T-helper 17 cell (primary cell): ENCODE results near the gene TAS2R43. TPM values are rescaled to one million over a fixed set of nuclear protein-coding genes. Genes with fewer than 3 reads are reported as not detected.
"Not testable (repeated sequence)": the region's sequence is repeated elsewhere in the genome, so short reads cannot be mapped to it uniquely, and the experiment has no call there.

Experiments
- ATAC-seq: fragments of 150-1000 bp; cut with Tn5 transposase; 2 replicates; pipeline ENCODE4 v1.10.0; 2021; ENCODE audit warnings: mild to moderate bottlenecking, moderate library complexity
- DNase-seq, 3 donors: peaks; one replicate each; pipeline versions ENCODE4 v3.0.0 to v3.0.0-alpha.2; 2020 to 2021
- H3K9me3 ChIP-seq: one replicate; pipeline ENCODE4 v1.7.0; 2013; ENCODE audit warnings: low read length, mild to moderate bottlenecking; ENCODE audit not compliant: control insufficient read depth, poor library complexity, severe bottlenecking
- H3K27ac Mint-ChIP-seq: one replicate; pipeline ENCODE4 v1.8.0; 2022; ENCODE audit warnings: mild to moderate bottlenecking, moderate library complexity, mixed read lengths
- H3K27me3 Mint-ChIP-seq: one replicate; pipeline ENCODE4 v1.8.0; 2022; ENCODE audit warnings: mixed read lengths
- H3K36me3 Mint-ChIP-seq: one replicate; pipeline ENCODE4 v1.8.0; 2022; ENCODE audit warnings: low read depth, mixed read lengths
- H3K4me1 Mint-ChIP-seq: one replicate; pipeline ENCODE4 v1.8.0; 2022; ENCODE audit warnings: mild to moderate bottlenecking, mixed read lengths
- H3K4me3 Mint-ChIP-seq: one replicate; pipeline ENCODE4 v1.8.0; 2022; ENCODE audit warnings: mild to moderate bottlenecking, moderate library complexity, mixed read lengths
- total RNA-seq, 4 donors: library from RNA in 2 of 4; stranded (reverse) in 2 of 4; gene quantifications; one replicate each; pipeline ENCODE4 v1.2.3 and lab custom pipeline; 2022 to 2026

Gene TAS2R43
- total RNA-seq, 2 donors from 2014 or later: 1.9 to 2.4 TPM

DNA sequence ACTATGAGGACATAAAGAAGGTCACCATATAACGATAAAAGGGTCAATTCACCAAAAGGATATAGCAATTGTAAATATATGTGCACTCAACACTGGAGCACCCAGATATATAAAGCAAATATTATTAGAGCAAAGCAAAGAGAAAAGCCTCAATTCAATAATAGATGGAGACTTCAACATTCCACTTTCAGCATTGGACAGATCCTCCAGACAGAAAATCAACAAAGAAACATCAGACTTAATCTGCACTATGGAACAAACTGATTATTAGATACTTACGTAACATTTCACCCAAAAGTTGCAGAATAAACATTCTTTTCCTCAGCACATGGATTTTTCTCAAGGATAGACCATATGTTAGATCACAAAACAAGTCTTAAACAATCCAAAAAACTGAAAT lies 50.7 kb downstream of the TAS2R43 start:
- not testable (repeated sequence) for H3K36me3 Mint-ChIP-seq, H3K9me3 ChIP-seq, DNase-seq, H3K27ac Mint-ChIP-seq, H3K4me1 Mint-ChIP-seq, H3K27me3 Mint-ChIP-seq, H3K4me3 Mint-ChIP-seq, ATAC-seq

Other genes starting within 250 kb of the TAS2R43 start
- 1 to 10 TPM; 1.4 to 1.8 TPM for gene PRR4, start 242.8 kb downstream of the TAS2R43 start, total RNA-seq
- gene PRH1, start 208.1 kb downstream of the TAS2R43 start, total RNA-seq: 10 to 100 TPM; 29.6 to 33.6 TPM
- gene TAS2R13, start 182.8 kb downstream of the TAS2R43 start, total RNA-seq: 1 to 10 TPM; 1.2 to 1.4 TPM
- gene PRH2, start 163.1 kb downstream of the TAS2R43 start, total RNA-seq: not detected
- 1 to 10 TPM; 2.4 to 2.9 TPM for gene TAS2R14, start 153.1 kb downstream of the TAS2R43 start, total RNA-seq
- under 1 TPM; 0.47 to 0.91 TPM for gene TAS2R50, start 105.4 kb downstream of the TAS2R43 start, total RNA-seq
- 1 to 10 TPM; 1.1 to 1.7 TPM for gene TAS2R20, start 94.0 kb downstream of the TAS2R43 start, total RNA-seq
- gene TAS2R19, start 69.7 kb downstream of the TAS2R43 start, total RNA-seq: 1 to 10 TPM; 1.4 to 3.2 TPM
- 1 to 10 TPM; 2.7 to 3.4 TPM for gene TAS2R31, start 60.9 kb downstream of the TAS2R43 start, total RNA-seq
- 1 to 10 TPM; 1.2 to 2.2 TPM for gene TAS2R46, start 30.0 kb downstream of the TAS2R43 start, total RNA-seq
- gene TAS2R30, start 42.3 kb upstream of the TAS2R43 start, total RNA-seq: 1 to 10 TPM; 4.9 to 6.6 TPM
- 1 to 10 TPM; 9.1 to 9.2 TPM for gene SMIM10L1, start 78.9 kb upstream of the TAS2R43 start, total RNA-seq
- gene TAS2R42, start 94.6 kb upstream of the TAS2R43 start, total RNA-seq: not detected
- not detected for gene PRB3, start 177.4 kb upstream of the TAS2R43 start, total RNA-seq
- gene PRB4, start 218.1 kb upstream of the TAS2R43 start, total RNA-seq: not detected